ENCODE measurements around the gene ARID3B.

Gene ARID3B

DNA sequence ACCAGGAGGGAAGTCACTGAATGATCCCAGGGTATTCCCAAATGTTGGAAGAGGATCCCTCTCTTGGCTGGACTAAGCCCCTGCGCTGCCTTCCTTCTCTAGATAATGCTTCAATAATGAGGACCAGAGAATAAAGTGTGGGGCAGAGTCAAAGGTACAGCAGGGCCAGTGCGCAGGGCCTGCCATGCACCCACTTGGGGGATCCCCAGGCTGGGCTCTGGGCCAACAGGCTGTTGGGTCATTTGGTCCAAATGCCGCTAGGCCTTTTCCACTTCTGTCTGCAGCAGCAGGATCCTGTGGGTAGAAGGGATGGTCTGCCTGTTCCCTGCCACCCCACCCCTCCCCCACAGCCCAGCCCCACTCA lies 68.9 kb downstream of the ARID3B start:
- DNase-seq = no peak

- no peak for DNase-seq
Observed at GRCh38 chr15:74610302-74610951, 69.4 kb downstream of the ARID3B start.

DNA sequence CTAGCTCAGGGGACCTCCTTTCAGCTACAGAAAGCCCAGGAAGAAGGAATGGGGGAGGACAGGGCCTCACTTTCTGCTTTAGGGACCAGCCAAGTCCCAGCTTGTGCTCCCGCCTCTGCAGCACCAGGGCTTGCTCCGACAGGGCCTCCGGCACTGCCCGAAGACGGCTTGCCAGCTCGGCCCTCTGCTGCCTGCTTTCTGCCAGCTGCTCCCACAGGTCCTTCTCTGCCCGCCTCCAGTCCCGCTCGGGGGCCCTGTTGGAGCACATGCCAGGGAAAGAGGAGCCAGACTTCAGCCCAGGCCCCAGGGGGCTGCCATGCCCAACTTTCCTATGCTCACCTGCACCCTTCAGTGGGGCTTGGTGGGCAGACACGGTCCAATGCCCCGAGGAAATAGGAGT lies 70.3 kb downstream of the ARID3B start:
- DNase-seq = no peak

DNA sequence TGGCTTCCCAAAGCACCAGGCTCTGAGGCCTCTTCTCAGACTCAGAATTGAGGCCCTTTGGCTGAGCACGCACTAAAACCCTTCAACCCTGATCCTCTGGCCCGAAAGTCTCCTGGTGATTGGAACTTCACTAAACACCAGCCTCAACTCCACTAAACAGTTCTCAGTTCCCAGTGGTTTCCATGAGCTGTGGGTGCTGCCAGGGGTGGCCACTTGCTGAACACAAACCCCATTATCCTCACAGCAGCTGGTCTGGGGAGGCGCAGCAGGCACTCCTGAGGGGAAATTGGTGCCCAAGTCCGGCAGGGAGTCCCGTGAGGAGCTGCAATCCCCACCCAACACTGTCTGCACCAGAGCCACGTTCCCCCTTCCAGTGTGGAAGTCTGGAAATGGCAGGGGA lies 70.8 kb downstream of the ARID3B start:
- no peak for DNase-seq

GRCh38 chr15:74612677-74613076 lies 71.7 kb downstream of the ARID3B start:
- no peak for DNase-seq

- DNase-seq = no peak
Observed at GRCh38 chr15:74613089-74613952, 72.3 kb downstream of the ARID3B start.

DNA sequence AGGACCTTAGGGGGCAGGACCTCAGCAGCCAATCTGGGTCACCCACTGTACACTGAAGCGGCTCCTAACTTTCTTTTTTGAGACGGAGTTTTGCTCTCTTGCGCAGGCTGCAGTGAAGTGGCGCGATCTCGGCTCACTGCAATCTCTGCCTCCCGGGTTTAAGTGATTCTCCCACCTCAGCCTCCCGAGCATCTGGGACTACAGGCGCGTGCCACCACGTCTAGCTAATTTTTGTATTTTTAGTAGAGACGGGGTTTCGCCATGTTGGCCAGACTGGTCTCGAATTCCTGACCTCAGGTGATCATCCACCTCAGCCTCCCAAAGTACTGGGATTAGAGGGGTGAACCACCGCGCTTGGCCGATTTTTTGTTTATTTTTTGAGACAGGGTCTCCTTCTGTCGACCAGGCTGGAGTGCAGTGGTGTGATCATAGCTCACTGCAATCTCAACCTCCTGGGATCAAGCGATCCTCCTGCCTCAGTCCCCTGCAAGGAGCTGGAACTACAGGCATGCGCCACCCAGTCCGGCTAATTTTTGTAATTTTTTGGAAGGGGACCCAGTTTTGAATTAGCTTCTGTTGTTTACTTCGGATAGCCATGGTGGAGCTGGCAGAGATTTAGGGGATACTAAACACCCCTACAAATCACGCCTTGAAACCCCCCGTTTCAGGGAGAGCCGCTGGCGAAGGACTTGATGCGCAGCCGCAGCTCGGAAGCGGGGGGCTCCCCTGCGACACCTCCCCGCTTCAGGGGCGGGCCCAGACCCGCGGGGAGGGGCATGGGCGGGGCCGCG lies 73.1 kb downstream of the ARID3B start:
- DNase-seq = no peak

DNA sequence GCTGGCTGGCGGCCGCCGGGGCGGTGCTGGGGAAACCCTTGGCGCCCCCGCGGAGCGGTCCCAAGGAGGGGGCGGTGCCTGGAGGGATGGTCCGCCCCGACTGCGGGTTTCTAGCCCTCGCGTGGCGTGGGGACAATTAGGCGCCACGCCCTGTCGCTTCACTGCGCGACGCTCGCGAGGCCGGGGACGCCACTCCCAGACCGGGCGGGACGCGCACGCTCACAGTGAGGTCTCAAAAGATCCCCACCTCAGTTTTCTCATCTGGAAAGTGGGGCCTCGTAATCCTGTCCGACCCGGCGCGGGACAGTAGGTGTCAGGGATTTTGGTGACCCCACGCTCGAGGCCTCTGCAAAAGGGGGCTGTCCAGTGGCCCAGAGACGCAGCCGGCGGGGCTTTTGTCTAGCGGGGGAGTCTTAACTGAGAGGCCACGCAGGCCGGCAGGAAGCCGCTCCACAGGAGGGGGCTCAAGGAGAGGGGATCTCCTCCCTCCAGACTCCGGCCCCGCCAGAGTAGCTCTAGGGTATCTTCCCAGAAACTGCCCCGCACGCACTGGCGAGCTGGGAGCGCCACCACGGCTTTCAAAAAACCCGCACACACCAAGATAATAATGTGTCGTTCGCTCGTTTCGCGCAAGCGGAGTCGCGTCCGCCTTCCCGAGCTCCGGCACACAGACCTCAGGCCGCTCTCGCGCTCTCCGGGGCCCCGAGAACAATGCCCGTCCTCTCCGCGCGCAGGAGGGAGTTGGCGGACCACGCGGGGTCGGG lies 73.9 kb downstream of the ARID3B start:
- peak; percentile 85 for DNase-seq

DNA sequence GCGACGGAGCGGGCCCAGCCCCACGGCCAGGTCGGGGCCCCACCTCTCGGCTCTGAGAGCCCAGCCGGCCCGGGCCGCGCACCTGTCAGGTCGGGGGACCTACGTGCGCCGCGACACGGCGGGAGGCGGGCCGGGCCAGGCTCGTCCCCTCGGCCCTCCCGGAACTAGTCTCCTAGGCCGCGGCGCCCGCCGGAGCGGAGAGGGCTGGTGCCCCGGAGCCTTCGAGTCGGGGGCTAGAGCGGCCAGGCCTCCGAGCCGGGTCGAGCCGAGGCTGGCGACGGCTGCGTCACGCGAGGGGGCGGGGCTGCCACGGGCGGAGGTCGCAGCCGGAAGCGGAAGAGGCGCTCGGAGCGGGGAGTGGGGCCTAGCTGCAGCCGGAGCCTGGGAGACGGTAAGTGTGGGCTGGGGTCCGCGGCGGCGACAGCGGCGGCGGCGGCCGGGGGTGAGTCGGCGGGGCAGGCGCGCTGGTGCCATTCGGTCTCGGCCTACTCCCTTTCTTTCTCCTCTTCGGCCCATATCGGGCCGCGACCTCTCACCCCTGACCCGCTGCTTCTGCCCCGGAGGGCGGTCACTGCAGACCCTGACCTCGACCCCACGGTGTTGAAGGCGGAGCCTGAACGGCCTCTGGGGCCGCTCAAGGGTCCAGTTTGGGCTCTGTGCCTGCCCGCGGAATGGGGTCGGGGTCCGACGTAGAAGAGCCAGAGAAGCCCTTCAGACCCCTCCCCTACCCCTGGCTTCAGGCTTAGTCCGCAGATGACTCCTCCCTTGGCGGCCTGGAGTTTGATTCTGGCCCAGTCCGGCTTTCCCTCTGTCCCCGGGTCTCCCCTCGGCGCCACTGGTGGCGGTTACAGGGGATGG lies 74.7 kb downstream of the ARID3B start, which contains the start of gene CLK3:
Gene CLK3 (plus strand): TSS at position 329 of the 858 bp plus-strand sequence. CDS start 3,361 bp downstream, outside the sequence.
- peak; percentile 97 for DNase-seq

DNA sequence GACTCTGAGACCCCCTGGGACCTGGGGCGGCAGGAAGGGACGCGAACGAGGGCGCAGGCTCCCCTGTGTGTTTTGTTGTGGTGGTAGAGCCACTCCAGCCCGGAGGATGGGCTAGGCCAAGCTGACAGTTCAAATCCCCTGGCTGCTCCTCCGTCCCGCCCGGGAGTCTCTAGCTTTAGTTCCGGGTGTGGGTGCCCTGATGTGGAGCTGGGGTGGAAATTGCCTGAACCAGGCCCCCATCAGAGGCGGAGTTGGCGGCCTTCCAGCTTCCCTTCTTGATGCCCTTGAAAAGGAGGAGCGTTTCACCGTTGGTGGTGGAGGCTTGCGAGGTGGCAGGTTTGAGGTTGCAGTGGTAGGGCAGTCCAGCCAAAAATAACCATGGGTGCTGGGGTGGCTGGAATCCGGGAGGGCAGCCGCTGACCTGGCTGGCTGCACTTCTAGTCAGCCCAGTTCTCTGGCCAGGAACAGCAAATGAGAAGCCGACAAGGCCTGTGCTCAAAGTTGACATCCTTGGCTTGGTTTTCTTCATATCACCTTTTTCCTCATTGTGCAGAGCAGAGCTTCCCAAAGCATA lies 75.4 kb downstream of the ARID3B start:
- DNase-seq = no peak

GRCh38 chr15:74616996-74617395 lies 76.0 kb downstream of the ARID3B start:
- DNase-seq = no peak

DNA sequence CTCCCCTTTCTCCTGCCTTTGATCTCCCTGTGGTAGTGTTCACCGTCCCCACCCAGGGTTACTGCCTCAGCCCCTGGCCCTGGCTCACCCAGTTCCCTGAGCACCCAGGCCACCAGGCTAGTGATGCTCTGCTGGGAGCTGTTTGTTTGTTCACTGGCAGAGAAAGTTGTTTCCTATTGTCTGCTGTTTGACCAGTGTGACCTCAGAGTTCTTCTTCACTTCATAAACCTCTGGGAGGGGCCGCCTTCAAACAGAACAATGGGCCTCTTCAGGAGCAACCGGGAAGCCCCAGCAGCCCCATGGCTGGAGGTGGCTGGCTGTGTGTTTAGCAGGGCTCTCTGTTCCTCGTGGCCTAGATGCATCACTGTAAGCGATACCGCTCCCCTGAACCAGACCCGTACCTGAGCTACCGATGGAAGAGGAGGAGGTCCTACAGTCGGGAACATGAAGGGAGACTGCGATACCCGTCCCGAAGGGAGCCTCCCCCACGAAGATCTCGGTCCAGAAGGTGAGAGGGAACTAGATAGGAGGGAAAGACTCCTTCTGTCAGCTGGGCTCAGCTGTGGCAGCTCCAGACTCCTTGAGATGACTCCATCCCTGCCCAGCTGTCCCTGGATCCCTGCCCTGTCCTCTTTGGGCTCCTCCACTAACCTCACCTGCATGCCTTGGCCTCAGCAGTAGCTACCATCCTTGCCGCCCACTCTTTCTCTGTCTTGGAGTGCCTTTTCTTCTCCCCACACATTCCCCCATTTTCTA lies 78.0 kb downstream of the ARID3B start:
- DNase-seq = no peak

DNA sequence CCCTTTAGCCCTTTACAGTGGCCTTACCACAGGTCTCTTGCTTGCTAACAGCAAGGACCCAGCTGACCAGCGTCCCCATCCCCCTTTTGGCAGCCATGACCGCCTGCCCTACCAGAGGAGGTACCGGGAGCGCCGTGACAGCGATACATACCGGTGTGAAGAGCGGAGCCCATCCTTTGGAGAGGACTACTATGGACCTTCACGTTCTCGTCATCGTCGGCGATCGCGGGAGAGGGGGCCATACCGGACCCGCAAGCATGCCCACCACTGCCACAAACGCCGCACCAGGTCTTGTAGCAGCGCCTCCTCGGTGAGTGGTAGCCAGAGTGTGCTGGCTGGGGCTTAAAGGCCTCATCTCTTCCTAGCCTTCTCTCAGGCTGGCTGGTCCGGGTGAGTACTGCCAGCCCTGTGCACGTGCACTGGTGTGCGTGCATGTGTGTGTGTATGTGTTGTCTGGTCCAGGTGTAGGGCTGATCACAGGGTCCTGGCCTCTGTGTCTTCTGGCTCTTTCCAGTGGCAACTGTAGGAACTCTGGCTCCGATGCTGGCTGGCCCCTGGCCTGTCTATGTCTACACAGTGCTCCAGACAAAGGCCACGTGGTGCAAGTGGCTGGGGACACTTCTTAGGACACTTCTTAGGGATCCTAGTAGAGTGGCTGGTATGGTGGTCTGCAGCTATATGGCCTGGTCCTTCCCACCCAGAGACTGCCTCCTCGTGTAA lies 79.1 kb downstream of the ARID3B start:
- DNase-seq = no peak

DNA sequence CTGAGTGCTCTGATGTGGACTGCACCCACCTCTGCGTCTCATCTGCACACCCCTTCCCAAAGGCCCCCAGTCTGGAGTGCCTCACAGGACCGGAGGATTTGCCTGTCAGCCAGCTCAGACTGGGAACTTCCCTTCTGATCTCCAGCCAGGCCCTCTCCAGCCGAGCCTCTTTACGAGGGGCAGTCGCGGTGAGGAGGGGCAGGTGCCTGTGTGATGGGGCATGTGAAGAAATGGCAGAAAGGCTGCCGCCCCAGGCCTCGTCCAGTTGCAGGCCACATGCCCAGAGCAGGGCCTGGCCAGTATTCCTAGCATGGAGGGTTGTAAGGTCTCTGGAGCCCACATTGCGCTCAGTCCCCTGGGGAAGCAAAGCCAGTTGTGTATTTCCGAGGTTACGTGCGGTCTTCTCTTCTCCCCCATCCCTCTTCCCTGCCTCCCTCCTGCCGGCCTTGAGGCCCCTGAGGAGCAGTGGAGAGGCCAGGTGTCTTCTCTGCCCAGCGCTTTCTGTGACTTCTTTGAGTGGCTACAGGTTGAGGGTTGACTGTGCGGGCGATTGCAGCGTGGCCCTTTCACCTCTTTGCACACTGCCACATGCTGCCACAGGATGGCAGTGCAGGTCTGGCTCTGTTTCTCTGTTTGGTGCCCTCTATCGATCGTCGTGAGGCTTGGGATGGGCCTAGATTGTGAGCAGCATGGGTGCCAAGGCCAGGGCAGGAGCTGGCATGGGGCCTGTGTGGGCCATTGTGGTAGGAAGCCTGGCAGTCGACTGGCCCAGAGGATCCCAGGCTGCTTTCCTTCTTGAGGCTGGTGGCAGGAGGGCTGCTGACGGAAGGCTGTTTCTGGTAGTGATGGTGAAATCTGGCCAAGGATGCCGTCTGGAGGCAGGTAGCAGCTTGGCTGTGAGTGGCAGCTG lies 79.9 kb downstream of the ARID3B start:
- peak; percentile 87 for DNase-seq

DNA sequence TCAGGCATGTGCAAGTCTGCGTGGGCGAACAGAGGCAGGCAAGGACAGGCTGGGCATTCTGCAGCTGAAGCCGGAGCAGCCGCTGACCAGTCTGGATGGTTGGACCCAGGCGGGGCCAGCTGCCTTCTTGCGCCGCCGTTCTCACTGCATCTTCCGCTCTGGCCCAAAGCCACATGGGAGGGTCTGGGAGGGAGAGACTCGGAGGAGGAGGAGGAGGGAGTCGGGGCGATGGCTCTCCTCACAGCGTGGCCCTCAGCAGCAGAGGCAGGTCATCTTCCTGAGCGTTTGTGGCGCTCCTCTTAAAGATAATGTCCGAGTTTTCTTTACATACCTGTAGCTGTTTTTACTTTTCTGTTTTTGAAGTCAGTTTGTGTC lies 80.5 kb downstream of the ARID3B start:
- no peak for DNase-seq

DNA sequence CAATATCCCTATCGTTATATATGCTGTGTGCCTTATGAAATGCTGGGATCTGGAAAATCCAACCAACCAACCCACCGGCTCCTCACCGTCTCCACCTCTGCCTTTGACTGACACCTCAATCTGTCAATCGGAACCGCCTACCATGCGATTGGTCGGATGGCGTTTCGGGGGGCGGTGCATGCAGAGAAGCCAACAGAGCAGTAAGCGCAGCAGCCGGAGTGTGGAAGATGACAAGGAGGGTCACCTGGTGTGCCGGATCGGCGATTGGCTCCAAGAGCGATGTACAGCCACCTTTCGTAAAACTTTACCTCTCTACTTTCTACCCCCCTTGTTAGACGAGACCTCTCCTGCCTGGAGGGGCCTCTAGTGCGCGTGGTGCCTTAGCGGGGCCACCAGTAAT lies 80.9 kb downstream of the ARID3B start:
- no peak for DNase-seq

- no peak for DNase-seq
Observed at GRCh38 chr15:74622758-74623157, 81.7 kb downstream of the ARID3B start.

DNA sequence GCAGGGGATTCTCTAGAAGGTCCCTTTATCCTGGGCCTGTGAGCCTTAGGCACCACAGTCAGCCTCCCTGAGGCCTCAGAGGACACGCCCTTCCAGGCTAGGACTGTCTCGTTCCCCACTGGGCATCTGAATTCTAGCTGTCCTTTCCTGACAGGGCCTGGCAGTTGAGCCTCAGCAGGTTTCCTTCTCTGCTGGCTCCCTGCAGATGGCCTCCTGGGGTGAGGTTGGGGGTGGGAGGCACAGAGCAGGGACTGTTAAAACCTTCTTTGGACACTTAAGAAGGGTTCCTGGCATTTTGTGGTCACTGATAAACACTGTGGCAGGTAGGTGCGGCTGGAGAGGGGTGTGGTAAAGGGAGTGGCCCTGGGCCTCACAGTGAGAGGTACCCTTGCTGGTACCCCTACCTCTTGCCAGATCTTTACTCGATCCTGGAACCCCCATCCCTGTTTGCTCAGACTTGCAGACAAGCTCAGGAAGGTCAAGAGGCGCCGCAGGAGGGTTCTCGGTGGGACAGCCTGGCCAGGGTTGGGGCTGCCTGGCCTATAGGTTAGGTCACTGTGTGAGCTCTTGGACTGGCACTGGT lies 83.1 kb downstream of the ARID3B start:
- DNase-seq = no peak

GRCh38 chr15:74625693-74626092 lies 84.7 kb downstream of the ARID3B start:
- DNase-seq = no peak
